ENCODE results near the gene ZCCHC8. TPM values are rescaled to one million over a fixed set of nuclear protein-coding genes. Genes with fewer than 3 reads are reported as not detected.
"Not testable (repeated sequence)": the region's sequence is repeated elsewhere in the genome, so short reads cannot be mapped to it uniquely, and the experiment has no call there.

ZCCHC8 gene
- total and polyA plus RNA-seq, 7 donors, result 10.2 to 21.4 (median 16.8) TPM

- no peak for DNase-seq
- WGBS, 2 donors, result 98% methylated on average over 8 of the region's 8 CpGs
- no peaks in the 10 kb centered on the region for H3K27me3 ChIP-seq
- H3K27ac ChIP-seq, result no peak overlapping the region
- H3K9me3 ChIP-seq, result no peaks in the 10 kb centered on the region
- TF ChIP-seq CTCF (IDR thresholded peaks at IDR 0.05) (no peak), POLR2AphosphoS5 (IDR thresholded peaks at IDR 0.05) (no peak), EP300 (IDR thresholded peaks at IDR 0.05) (no peak), POLR2A (IDR thresholded peaks at IDR 0.05) (no peak)
- H3K4me3 ChIP-seq, result no peak overlapping the region
- peaks cover 24 to 99% (median 63%) of the 10 kb centered on the region in 4 donors for H3K36me3 ChIP-seq
- no peaks in the 10 kb centered on the region for H3K4me1 ChIP-seq
- intact Hi-C loops (cut with DNase I), result no loop called here
Observed at GRCh38 chr12:122480753-122481152, 20.0 kb downstream of the ZCCHC8 start.

GRCh38 chr12:122474324-122474716, 26.4 kb downstream of the ZCCHC8 start:
- WGBS, 2 donors, result 86 to 89% methylated on average over 2 of the region's 2 CpGs
- Histone ChIP-seq H3K4me3 (no peak overlapping the region), H3K27me3 (no peaks in the 10 kb centered on the region), H3K9me3 (no peaks in the 10 kb centered on the region), H3K27ac (no peak overlapping the region), H3K36me3 (peaks cover 11 to 72% (median 54%) of the 10 kb centered on the region in 4 donors), H3K4me1 (peaks cover 0 to 10% (median 7%) of the 10 kb centered on the region in 4 donors)
- DNase-seq, result no peak
- no peak for TF ChIP-seq POLR2AphosphoS5 (IDR thresholded peaks at IDR 0.05)
- TF ChIP-seq EP300 (IDR thresholded peaks at IDR 0.05), result no peak
- no peak for TF ChIP-seq CTCF (IDR thresholded peaks at IDR 0.05)
- TF ChIP-seq POLR2A (IDR thresholded peaks at IDR 0.05), result no peak
- intact Hi-C loops (cut with DNase I), result loop anchor here (5.0 kb wide), 3 partner anchors 52 to 137 kb away; partner anchors contain the start of gene CLIP1

- H3K27ac ChIP-seq, result peak overlapping the region in 2 of 4 donors; percentile 11 to 80
- intact Hi-C loops (cut with DNase I), result loop anchor here (5.0 kb wide), 3 partner anchors 51 to 136 kb away; partner anchors contain the start of gene CLIP1
- H3K4me1 ChIP-seq, result peaks cover 0 to 10% (median 7%) of the 10 kb centered on the region in 4 donors
- H3K27me3 ChIP-seq, result no peaks in the 10 kb centered on the region
- 77 to 83% methylated on average over 19 of the region's 19 CpGs for WGBS, 2 donors
- no peak for TF ChIP-seq CTCF (IDR thresholded peaks at IDR 0.05)
- no peak for TF ChIP-seq POLR2A (IDR thresholded peaks at IDR 0.05)
- no peak for TF ChIP-seq EP300 (IDR thresholded peaks at IDR 0.05)
- no peak for TF ChIP-seq POLR2AphosphoS5 (IDR thresholded peaks at IDR 0.05)
- no peak overlapping the region for H3K4me3 ChIP-seq
- peaks cover 5 to 66% (median 49%) of the 10 kb centered on the region in 4 donors for H3K36me3 ChIP-seq
- no peaks in the 10 kb centered on the region for H3K9me3 ChIP-seq
- DNase-seq, result no peak
Observed at GRCh38 chr12:122473543-122474323, 27.0 kb downstream of the ZCCHC8 start.

GRCh38 chr12:122471324-122472226, 29.2 kb downstream of the ZCCHC8 start:
- H3K27ac ChIP-seq, result peak overlapping the region; percentile 72 to 80 (median 77)
- intact Hi-C loops (cut with DNase I), result loop anchor here (1.0 to 5.0 kb wide), 4 partner anchors 49 to 134 kb away; partner anchors contain the start of gene CLIP1
- no peaks in the 10 kb centered on the region for H3K9me3 ChIP-seq
- WGBS, 2 donors, result 28 to 41% methylated on average over 3 of the region's 3 CpGs
- H3K4me3 ChIP-seq, result no peak overlapping the region
- TF ChIP-seq POLR2AphosphoS5 (IDR thresholded peaks at IDR 0.05) (peak in 3 of 4 donors; percentile 28 to 35 (median 32)), CTCF (IDR thresholded peaks at IDR 0.05) (peak; percentile 63 to 81 (median 78)), POLR2A (IDR thresholded peaks at IDR 0.05) (no peak)
- H3K27me3 ChIP-seq, result no peaks in the 10 kb centered on the region
- peaks cover 0 to 10% (median 7%) of the 10 kb centered on the region in 4 donors for H3K4me1 ChIP-seq
- DNase-seq, result no peak
- H3K36me3 ChIP-seq, result peaks cover 0 to 44% (median 31%) of the 10 kb centered on the region in 4 donors

GRCh38 chr12:122470576-122470975, 30.2 kb downstream of the ZCCHC8 start:
- intact Hi-C loops (cut with DNase I), result loop anchor here (5.0 kb wide), 3 partner anchors 48 to 133 kb away; partner anchors contain the start of gene CLIP1
- H3K4me1 ChIP-seq, result peaks cover 0 to 10% (median 7%) of the 10 kb centered on the region in 4 donors
- H3K4me3 ChIP-seq, DNase-seq, H3K27me3 ChIP-seq, H3K9me3 ChIP-seq: not testable (repeated sequence)
- peak overlapping the region in 2 of 4 donors; percentile 80 for H3K27ac ChIP-seq
- H3K36me3 ChIP-seq, result peaks cover 0 to 34% (median 24%) of the 10 kb centered on the region in 4 donors
- 98 to 99% methylated on average over 7 of the region's 7 CpGs for WGBS, 2 donors

GRCh38 chr12:122469856-122470255, 30.9 kb downstream of the ZCCHC8 start:
- not testable (repeated sequence) for H3K27ac ChIP-seq, H3K9me3 ChIP-seq, DNase-seq, H3K27me3 ChIP-seq, H3K4me3 ChIP-seq
- 82 to 92% methylated on average over 6 of the region's 6 CpGs for WGBS, 2 donors
- Histone ChIP-seq H3K4me1 (peaks cover 0 to 10% (median 7%) of the 10 kb centered on the region in 4 donors), H3K36me3 (peaks cover 0 to 27% (median 19%) of the 10 kb centered on the region in 4 donors)
- intact Hi-C loops (cut with DNase I), result loop anchor here (5.0 kb wide), 3 partner anchors 48 to 133 kb away; partner anchors contain the start of gene CLIP1

Data from sigmoid colon (tissue), 7 donors.